SKM-1 treated with dmso at 0.1 percent for 144 hours (cell line): ENCODE data around the gene DNAJC11.

Experiments used
- DNase-seq: peaks from one replicate; lab custom pipeline; 2025; ENCODE audit not compliant: unreplicated experiment; lab: John Stamatoyannopoulos, UW

The DNAJC11 gene

DNA sequence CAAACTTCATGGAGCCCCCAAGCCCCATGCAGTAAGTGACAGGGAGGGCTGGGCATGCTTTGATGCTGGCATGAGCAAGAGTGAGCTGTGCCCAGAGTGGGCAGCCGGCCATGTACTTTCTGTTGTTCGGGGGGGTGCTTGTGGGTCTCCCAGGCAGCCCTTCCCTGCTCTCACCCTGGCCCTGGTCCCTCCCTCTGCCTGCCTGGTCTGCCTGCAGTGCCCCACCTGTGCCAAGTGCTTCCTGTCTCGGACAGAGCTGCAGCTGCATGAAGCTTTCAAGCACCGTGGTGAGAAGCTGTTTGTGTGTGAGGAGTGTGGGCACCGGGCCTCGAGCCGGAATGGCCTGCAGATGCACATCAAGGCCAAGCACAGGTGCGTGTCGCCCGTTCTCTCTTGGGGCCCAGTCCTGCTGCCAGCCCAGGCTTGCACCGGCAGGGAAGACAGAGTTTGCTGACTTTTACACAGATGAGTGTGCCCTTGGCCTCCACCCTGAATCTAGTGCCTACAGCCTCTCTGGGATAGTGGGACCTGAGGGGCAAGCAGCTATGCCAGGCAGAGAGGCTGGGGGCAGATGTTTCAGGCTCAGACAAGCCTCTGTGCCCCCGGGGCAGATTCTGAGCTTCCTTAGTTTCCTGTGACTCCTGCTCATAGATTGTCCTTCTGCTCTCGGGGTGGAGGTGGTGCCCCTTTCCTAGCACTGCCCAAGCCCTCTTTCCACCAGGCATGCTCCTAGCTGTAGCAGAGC is 114.2 kb downstream of the DNAJC11 start:
- no peak for DNase-seq

DNA sequence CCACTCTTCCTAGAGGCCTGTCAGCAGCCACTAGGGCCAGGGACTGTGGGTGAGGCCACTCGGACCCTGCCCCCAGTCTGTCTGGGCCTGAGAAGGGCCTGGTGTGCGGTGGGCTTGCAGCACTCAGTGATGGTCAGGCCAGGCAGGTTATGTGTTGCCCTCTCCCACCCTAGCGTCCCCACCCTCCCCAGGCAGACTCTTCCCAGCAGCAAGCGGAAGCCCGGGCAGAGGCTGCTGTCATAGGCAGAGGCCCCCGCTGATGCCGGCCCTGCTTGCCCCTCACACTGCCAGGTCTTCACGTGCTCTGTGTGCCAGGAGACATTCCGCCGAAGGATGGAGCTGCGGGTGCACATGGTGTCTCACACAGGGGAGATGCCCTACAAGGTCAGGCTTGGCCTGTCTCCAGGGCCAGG is 115.2 kb downstream of the DNAJC11 start:
- DNase-seq = no peak

GRCh38 chr1:6585841-6586240 is 115.8 kb downstream of the DNAJC11 start:
- DNase-seq = no peak

- no peak for DNase-seq
These were observed 116.4 kb downstream of the DNAJC11 start for GRCh38 chr1:6585081-6585722.
